ENCODE measurements around the gene NNMT. TPM values are rescaled to one million over a fixed set of nuclear protein-coding genes. Genes with fewer than 3 reads are reported as not detected.

NNMT gene
- total RNA-seq, 1 experiment from 2014 or later = not detected

DNA sequence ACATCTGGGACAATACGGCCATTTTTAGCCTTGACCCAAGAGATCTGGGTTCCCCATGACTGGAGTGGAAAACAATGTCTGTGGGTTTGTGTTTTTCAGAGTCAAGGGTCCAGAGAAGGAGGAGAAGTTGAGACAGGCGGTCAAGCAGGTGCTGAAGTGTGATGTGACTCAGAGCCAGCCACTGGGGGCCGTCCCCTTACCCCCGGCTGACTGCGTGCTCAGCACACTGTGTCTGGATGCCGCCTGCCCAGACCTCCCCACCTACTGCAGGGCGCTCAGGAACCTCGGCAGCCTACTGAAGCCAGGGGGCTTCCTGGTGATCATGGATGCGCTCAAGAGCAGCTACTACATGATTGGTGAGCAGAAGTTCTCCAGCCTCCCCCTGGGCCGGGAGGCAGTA, 15.7 kb downstream of the NNMT start:
- no peaks in the 10 kb centered on the region for H3K4me1 ChIP-seq (replicated peaks; ENCODE audit: insufficient read depth)
- no TSS peak for BruUV-seq (replicated peaks)
- no peaks in the 10 kb centered on the region for H3F3A ChIP-seq (ENCODE audit: insufficient read depth, low read depth)
- H4K20me1 ChIP-seq (ENCODE audit: insufficient read depth) = no peaks in the 10 kb centered on the region
- H3K9me2 ChIP-seq (ENCODE audit: insufficient read depth) = no peaks in the 10 kb centered on the region
- ChIA-PET CTCF (no interaction called here), POLR2A (ENCODE audit: unreplicated experiment) (no interaction called here)
- no peaks in the 10 kb centered on the region for H3K79me2 ChIP-seq (ENCODE audit: low read depth)
- H2AFZ ChIP-seq = no peak overlapping the region
- H3K9me3 ChIP-seq (ENCODE audit: insufficient read depth, low read depth) = no peaks in the 10 kb centered on the region
- TF ChIP-seq, protein P1, sequence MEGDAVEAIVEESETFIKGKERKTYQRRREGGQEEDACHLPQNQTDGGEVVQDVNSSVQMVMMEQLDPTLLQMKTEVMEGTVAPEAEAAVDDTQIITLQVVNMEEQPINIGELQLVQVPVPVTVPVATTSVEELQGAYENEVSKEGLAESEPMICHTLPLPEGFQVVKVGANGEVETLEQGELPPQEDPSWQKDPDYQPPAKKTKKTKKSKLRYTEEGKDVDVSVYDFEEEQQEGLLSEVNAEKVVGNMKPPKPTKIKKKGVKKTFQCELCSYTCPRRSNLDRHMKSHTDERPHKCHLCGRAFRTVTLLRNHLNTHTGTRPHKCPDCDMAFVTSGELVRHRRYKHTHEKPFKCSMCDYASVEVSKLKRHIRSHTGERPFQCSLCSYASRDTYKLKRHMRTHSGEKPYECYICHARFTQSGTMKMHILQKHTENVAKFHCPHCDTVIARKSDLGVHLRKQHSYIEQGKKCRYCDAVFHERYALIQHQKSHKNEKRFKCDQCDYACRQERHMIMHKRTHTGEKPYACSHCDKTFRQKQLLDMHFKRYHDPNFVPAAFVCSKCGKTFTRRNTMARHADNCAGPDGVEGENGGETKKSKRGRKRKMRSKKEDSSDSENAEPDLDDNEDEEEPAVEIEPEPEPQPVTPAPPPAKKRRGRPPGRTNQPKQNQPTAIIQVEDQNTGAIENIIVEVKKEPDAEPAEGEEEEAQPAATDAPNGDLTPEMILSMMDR (conservative IDR thresholded peaks at IDR 0.05) = no peak
- TF ChIP-seq EZH2 (IDR thresholded peaks at IDR 0.05; ENCODE audit: low read depth) = no peak
- peaks cover 93% of the 10 kb centered on the region for H3K27me3 ChIP-seq (ENCODE audit: insufficient read depth, low read depth)
- intact Hi-C loops (cut with micrococcal nuclease; ENCODE audit: unreplicated experiment) = no loop called here
- no peak overlapping the region for H3K27ac ChIP-seq
- H3K36me3 ChIP-seq (ENCODE audit: low read depth) = no peaks in the 10 kb centered on the region
- no peak for DNase-seq
- no peak overlapping the region for H3K4me3 ChIP-seq
- no peak overlapping the region for H3K4me2 ChIP-seq

DNA sequence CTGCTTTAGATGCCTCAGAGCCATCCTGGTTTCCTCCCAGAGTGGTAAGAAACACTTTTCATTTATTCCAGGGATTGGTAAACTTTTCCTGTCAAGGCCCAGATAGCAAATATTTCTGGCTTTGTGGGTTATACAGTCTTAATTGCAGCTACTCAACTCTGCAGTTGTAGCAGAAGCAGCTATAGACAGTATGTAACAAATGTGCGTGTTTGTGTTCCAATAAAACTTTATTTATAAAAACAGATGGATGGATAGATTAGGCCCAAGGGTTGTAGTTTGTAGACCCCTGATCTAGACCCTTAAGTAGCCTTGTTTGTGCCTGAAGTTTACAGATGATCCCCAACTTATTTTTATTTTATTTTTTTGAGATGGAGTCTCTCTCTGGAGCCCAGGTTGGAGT, 17.9 kb downstream of the NNMT start:
- ChIA-PET POLR2A (ENCODE audit: unreplicated experiment) (no interaction called here), CTCF (no interaction called here)
- Histone ChIP-seq H3K4me2 (no peak overlapping the region), H3K9me2 (ENCODE audit: insufficient read depth) (no peaks in the 10 kb centered on the region), H3K9me3 (ENCODE audit: insufficient read depth, low read depth) (no peaks in the 10 kb centered on the region), H3K36me3 (ENCODE audit: low read depth) (no peaks in the 10 kb centered on the region), H3K4me1 (replicated peaks; ENCODE audit: insufficient read depth) (no peaks in the 10 kb centered on the region), H2AFZ (no peak overlapping the region), H4K20me1 (ENCODE audit: insufficient read depth) (no peaks in the 10 kb centered on the region), H3K27me3 (ENCODE audit: insufficient read depth, low read depth) (peaks cover 72% of the 10 kb centered on the region), H3K27ac (no peak overlapping the region), H3K4me3 (no peak overlapping the region), H3F3A (ENCODE audit: insufficient read depth, low read depth) (no peaks in the 10 kb centered on the region), H3K79me2 (ENCODE audit: low read depth) (no peaks in the 10 kb centered on the region)
- BruUV-seq (replicated peaks) = no TSS peak
- TF ChIP-seq, protein P1 (conservative IDR thresholded peaks at IDR 0.05) = no peak
- no peak for TF ChIP-seq EZH2 (IDR thresholded peaks at IDR 0.05; ENCODE audit: low read depth)
- intact Hi-C loops (cut with micrococcal nuclease; ENCODE audit: unreplicated experiment) = no loop called here
- no peak for DNase-seq

DNA sequence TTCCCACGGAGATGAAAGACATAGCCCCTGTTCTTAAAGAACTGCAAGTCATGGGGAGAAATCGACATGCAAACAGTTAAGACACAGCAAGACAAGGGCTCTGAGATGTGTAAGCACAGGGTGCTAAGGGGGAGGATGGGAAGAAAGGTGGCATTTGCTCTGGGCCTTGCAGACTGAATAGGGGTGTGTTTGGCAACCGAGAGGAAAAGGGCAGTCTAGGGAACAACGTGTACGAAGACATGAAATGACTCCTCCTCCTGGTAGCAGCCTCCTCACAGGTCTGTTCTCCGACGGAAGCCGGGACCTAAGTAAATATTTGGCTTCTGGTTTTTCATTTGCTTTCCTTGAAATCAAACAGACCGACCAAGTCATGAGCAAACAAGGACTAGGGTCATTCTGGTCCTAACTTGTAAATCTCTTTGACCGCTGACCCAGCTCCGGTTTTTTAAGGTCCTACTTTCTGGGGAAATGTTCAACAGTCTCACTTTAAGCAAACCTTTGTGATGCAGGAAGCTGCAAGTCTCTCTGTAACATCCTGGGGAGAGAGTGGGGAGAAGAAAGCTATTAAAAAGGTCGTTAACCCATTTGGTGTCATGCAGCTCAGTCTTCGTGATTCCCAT, 19.7 kb downstream of the NNMT start:
- no peak overlapping the region for H3K4me2 ChIP-seq
- intact Hi-C loops (cut with micrococcal nuclease; ENCODE audit: unreplicated experiment) = no loop called here
- H3K9me3 ChIP-seq (ENCODE audit: insufficient read depth, low read depth) = no peaks in the 10 kb centered on the region
- TF ChIP-seq, protein P1 (conservative IDR thresholded peaks at IDR 0.05) = no peak
- no peak for TF ChIP-seq EZH2 (IDR thresholded peaks at IDR 0.05; ENCODE audit: low read depth)
- no peak overlapping the region for H2AFZ ChIP-seq
- no peaks in the 10 kb centered on the region for H3K79me2 ChIP-seq (ENCODE audit: low read depth)
- H3F3A ChIP-seq (ENCODE audit: insufficient read depth, low read depth) = no peaks in the 10 kb centered on the region
- H3K27me3 ChIP-seq (ENCODE audit: insufficient read depth, low read depth) = peaks cover 72% of the 10 kb centered on the region
- H3K4me3 ChIP-seq = no peak overlapping the region
- no peaks in the 10 kb centered on the region for H3K9me2 ChIP-seq (ENCODE audit: insufficient read depth)
- DNase-seq = no peak
- no peaks in the 10 kb centered on the region for H3K36me3 ChIP-seq (ENCODE audit: low read depth)
- POLR2A ChIA-PET (ENCODE audit: unreplicated experiment) = no interaction called here
- no peaks in the 10 kb centered on the region for H3K4me1 ChIP-seq (replicated peaks; ENCODE audit: insufficient read depth)
- BruUV-seq (replicated peaks) = no TSS peak
- CTCF ChIA-PET = no interaction called here
- no peaks in the 10 kb centered on the region for H4K20me1 ChIP-seq (ENCODE audit: insufficient read depth)
- no peak overlapping the region for H3K27ac ChIP-seq

Data from PC-9 (cell line).